Measurements from ENCODE around the gene SP6. TPM values are rescaled to one million over a fixed set of nuclear protein-coding genes. Genes with fewer than 3 reads are reported as not detected.
A peak's percentile ranks its signal among the peaks of the same experiment; 100 is the strongest.

SP6 gene
- total RNA-seq, 1 donor from 2014 or later = 0.62 TPM

DNA sequence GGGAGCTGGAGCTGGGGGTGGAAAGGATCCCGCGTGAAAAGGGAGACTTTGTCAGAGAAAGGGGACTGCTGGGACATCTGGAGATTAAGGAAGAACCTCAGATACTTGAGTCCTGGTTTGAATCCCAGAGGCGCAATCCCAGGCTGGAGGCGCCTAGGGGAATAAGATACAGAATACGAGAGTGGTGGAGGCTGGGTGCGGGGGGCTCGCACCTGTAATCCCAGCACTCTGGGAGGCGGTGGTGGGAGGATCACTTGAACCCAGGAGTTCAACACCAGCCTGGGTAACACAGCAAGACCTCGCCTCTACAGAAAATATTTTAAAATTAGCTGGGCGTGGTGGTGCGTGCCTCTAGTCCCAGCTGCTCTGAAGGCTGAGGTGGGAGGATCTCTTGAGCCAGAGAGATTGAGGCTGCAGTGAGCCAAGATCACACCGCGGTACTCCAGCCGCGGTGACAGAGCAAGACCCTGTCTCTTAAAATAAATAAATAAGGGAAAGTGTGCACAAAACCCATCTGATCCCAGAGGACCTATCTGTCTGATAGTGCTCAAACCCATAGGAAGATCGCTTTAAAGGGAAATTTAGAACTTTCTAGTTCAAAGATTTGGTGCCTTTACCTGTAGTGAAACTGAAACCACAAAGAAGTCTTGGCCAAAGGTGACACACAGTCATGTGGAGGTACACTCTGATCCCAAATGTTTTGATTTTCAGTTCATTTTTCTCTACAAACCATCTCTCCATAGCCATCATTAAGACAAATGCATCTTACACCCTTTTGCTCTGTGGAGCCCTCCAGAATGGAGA, 9.3 kb downstream of the SP6 start:
- intact Hi-C loops (cut with DNase I) = loop anchor here (10.0 kb wide), 2 partner anchors 113 to 173 kb away; partner anchors contain the start of gene PRR15L
- ATAC-seq = no peak
- DNase-seq (ENCODE audit: low spot score) = no peak

DNA sequence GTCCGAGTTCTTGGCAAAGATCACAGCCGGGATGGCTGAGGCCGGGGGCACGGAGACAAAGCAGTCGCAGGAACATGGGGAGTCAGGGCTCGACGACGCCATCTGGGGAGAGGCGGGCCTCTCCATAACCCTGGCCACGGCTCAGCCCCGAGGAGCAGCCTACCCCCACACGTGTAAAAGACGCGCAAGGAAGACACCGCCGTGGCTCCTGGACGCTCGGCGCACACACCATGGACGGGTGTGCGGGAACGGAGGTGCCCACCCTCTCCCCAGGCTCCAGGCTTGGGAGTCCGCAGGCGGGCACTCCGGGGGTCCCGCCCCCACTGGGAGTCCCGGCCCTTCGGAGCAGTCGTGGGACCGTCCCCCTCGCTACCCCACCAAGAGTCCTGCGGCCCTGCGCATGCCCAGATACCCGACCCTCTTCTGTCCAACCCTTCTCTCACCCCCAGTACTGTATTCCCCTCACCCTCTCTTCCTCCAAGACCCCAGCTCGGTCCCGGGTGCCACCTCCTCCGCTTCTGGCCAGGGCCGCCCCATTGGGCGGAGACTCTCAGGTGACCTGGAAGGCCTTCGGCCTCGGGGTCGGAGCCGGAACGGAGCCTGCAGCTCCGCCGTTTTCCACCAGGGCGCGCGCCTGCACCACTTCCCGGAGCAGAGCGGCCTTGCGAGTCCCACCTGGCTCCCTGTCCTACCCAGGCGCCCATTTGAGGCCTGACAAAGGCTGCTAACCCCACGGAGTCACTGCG, 10.0 kb downstream of the SP6 start, which contains the start of gene SCRN2:
Gene SCRN2, minus strand, starts transcription at position 532 of the 746 bp plus-strand sequence. Its CDS starts 430 bp downstream, at position 102.
- DNase-seq (ENCODE audit: low spot score) (peak; percentile 94), ATAC-seq (peak; percentile 93)
- intact Hi-C loops (cut with DNase I) = loop anchor here (10.0 kb wide), 2 partner anchors 114 to 174 kb away; partner anchors contain the start of gene PRR15L

DNA sequence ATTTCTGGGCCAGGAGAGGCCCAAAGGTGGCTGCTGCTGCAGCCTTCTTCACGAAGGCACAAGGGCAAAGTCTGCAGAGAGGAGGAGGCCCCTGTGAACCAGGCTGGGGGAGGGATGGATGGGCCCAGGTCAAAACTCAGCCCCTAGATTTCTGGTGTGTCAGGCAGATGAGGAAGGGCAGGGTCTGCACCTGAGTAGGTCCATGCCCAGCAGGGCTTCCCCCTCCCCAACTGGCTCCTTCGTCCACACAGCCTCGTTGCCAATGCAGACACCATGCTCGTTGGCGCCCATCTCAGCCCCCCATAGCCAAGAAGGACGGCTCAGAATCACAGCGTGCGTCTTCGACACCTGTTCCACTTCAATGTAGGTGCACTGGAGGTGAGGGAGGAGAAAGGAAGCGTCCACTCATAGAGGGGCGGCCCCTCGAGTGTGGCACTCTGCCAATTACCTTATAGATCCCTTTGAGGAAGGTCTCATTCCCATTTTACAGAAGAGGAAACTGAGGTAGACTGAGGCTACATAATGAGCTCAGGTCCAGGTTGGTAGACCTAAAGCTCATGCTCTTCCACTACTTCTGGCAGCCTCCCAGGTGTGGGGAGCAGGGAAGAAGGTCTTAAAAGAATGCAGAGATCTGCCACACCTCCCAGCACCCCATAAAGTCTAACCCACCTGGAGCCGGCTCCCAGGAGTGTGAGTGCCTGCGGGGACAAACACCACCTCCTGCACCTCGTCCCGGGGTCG, 10.8 kb downstream of the SP6 start:
- no peak for DNase-seq (ENCODE audit: low spot score)
- intact Hi-C loops (cut with DNase I) = loop anchor here (10.0 kb wide), 2 partner anchors 115 to 175 kb away; partner anchors contain the start of gene PRR15L

DNA sequence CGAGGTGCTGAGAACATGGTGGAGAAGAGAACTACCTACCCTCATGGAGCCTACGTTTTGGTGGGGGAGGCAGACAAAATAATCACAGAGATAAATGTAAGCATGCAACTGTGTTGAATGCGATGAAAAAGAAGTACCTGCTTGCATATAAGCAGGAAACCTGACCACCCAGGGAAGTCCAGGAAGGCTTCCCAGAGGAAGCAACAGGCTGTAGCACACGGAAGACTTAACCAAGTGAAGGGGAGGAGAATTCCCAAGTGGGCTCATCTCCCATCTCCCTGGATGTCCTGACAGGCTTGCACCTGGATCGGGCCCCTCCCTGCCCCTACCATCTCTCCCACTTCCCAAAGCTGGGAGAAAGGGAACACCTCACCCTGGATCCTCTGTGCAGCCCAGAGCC, 11.9 kb downstream of the SP6 start:
- no peak for ATAC-seq
- intact Hi-C loops (cut with DNase I) = no loop called here
- no peak for DNase-seq (ENCODE audit: low spot score)

More for the DNA sequence above, 10.8 kb downstream of the SP6 start:
- ATAC-seq = no peak

DNA sequence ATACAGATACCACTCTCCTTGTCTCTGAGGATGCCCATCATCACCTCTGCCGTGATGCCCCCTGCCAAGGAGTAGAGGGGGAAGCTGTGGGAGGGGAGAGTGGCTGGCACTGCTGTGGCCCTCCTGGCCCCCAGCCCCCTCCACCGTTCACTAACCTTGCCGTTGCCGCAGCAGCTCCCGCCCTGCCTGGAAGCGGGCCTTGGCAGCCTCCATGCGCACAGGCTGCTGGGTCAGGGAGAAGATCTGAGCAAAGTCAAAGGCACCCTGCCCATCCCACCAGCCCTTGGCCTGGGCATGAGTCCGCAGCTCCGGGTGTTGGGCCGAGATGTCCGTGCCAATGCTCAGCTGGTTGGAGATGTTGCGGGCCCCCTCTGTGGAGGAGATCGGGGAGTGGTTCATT, 12.3 kb downstream of the SP6 start:
- ATAC-seq (no peak), DNase-seq (ENCODE audit: low spot score) (no peak)
- intact Hi-C loops (cut with DNase I) = no loop called here

DNA sequence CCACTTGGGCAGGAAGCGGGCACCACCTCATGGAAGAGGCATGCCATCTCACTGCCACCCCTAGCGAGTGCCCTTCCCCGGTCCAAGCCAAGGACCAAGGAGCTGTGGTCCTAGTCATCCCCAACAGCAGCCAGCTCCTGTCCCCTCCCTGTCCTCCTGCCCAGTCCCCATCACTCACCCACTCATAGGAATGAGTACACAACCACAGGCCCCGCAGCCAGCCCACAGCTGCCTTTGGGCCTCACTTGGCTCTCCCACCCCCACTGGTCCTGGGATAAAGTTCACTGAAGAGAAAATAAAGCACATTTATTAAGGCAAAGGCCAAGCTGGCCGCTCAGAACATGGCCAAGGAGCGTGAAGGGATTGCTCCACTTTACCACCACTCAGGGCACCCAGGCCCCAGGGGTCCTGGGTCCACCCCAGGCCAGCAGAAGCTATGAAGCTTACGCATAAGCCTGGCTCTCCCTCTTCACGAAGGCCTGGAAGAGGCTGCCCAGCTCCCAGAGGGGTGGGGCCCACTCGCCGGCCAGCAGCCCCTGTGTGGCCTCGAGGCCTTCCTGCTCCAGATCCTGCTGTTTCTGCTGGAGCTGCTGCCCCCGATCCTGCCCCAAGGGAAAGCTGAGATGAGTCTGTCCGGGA, 13.4 kb downstream of the SP6 start:
- ATAC-seq = peak; percentile 12
- intact Hi-C loops (cut with DNase I) = no loop called here
- DNase-seq (ENCODE audit: low spot score) = no peak

DNA sequence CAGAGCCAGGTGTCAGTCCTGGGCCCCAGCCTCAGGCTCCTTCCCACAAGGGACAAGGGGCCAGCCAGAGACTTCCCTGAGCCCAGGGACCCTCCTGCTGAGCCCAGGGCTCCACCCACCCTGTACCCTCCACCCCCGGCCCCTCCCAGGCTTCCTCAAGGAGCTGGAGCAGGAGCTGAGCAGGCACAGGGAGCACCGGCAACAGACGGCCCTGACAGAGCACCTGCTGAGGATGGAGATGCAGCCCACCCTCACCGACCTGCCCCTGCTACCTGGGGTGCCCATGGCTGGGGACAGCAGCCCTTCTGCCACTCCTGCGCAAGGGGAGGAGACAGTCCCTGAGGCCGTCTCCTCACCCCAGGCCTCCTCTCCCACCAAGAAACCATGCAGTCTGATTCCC, 14.4 kb downstream of the SP6 start:
- DNase-seq (ENCODE audit: low spot score) = no peak
- no peak for ATAC-seq
- intact Hi-C loops (cut with DNase I) = no loop called here

DNA sequence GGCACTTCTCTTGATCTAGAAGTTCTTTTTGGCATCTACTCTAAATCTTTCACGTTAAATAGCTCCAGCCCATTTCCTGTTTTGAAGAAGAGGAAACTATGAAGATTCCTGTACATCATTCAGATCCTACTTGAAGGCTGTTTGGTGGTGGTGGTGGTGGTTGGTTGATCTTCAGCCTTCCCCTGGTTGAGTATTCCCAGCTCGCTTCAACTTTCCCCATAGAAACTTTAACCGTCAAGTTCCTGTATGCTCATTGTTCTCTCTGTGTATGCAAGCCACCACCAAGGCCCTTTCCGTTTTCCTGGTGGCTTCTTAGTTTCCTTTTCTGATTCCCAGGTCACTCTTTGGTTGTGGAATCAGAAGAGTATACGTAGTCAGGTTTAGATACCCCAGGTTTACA, 16.2 kb downstream of the SP6 start:
- ATAC-seq (no peak), DNase-seq (ENCODE audit: low spot score) (no peak)
- intact Hi-C loops (cut with DNase I) = no loop called here

DNA sequence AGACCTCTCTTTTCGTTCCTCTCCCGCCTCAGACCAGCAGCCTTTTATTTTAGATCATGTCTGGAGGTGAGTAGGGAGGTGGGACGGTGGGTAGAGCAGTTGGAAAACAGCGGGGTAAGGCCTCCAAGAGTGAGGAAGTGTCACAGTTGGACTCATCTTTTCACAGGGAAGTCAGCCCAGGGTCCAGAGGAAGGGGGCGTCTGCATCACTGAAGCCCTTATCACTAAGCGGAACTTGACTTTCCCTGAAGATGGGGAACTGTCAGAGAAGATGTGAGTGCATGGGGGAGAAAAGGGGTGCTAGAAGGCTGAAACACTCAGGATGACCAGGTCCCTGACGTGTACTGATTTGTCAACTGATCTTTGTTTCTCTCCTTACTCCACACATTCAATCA, 19.0 kb downstream of the SP6 start:
- peak; percentile 15 for ATAC-seq
- intact Hi-C loops (cut with DNase I) = no loop called here
- DNase-seq (ENCODE audit: low spot score) = no peak

DNA sequence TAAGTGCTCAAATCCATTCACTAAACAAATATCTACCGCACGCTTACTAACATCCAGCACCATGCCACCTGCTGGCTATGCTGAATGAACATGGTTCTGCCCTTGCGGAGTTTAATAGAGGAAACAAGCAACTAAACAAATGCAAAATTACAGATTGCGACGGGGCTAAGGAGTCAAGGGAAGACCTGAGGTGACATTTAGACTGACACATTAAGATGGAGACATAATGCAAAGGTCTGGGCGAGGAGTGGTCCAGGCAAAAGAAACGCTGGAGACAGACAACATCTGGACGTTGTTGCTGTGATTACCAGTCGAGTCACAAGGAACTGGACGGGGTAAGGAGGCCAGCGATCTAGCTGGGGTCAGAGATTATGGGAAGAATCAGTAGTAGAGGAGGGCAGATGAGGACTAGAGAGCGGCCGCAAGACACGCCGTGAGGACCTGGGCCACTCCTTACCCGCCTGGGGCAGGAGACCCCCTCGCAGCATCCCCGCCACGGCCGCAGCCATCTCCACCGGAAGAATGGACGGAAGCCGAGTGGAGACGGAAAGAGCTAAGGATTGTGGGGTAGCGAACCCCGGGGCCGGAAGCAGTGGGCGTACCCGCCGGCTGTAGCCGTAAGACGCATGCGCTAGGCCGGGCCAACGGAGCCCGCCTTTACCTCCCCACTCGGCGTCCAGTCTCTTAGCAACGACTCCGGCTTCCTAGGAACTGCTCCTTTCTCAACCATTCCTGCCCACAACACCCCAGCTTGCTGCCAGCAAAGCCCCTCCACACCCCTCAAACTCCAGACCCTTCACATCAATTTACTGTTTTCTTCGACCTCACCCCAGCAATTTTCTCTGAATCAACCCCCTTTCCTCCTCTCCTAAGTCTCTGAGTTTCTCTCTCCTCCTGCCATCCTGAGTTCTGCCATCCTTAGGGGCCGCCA, 19.7 kb downstream of the SP6 start, which contains the start of the genes LRRC46 and MRPL10:
Gene LRRC46, plus strand, starts transcription at position 668 of the 931 bp plus-strand sequence. CDS start 320 bp downstream, outside the sequence.
Gene MRPL10, minus strand, starts transcription at position 539 of the 931 bp plus-strand sequence. Its CDS starts 30 bp downstream, at position 509.
- DNase-seq (ENCODE audit: low spot score) (peak; percentile 96), ATAC-seq (peak; percentile 99)
- intact Hi-C loops (cut with DNase I) = no loop called here

DNA sequence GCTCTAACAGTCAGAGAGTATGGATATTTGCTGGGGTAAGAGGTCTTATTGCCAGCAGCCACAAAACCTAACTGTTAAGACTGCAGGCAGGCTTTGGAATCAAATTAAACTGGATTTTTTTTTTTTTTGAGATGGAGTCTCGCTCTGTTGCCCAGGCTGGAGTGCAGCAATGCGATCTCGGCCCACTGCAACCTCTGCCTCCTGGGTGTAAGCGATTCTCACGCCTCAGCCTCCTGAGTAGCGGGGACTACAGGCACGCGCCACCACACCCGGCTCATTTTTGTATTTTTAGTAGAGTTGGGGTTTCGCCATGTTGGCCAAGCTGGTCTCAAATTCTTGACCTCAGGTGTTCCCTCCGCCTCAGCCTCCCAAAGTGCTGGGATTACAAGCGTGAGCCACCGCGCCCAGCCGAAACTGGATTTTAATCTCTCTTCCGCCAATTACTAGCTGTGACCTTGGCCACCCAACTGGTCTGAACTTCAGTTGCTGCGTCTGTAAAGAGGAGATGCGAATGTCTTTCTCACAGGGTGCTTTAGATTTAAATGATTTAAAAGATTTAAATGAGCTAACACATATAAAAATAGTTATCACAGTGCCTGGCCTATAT, 20.5 kb downstream of the SP6 start:
- ATAC-seq (no peak), DNase-seq (ENCODE audit: low spot score) (no peak)
- intact Hi-C loops (cut with DNase I) = no loop called here

DNA sequence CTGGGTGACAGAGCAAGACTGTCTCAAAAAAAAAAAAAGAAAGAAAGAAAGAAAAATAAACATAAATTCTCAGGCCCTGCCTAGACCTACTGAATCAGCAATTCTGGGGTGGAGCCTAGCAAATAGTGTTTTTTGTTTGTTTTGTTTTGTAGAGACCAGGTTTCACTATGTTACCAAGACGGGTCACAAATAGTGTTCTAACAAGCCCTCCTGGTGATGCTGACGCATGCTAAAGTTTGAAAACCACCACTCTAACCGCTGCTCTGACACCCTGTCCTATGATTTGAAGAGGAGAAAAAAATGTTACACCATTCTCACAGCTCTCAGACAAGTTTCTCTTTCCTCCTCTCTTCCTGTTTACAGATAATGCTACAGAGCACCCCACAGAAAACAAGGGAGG, 21.1 kb downstream of the SP6 start:
- no peak for DNase-seq (ENCODE audit: low spot score)
- no peak for ATAC-seq
- intact Hi-C loops (cut with DNase I) = no loop called here

DNA sequence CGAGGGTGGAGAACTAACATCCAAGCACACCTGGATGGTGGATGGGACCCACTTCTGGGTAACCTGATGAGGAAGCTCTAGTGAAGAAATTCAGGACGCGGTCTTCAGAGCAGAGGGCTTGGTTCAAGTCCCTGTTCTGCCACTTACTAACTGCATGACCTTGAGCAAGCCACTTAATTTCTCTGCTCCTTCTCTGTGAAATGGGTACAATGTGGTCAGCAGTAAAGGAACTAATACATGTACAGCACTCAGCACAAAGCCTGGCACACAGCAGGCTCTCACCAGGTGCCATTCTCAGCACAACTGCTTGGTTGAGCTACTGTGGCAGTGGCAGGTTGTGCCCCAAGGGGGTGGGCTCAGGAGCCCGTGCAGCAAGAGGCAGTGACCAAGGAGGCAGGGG, 27.4 kb downstream of the SP6 start:
- intact Hi-C loops (cut with DNase I) = no loop called here
- no peak for ATAC-seq
- no peak for DNase-seq (ENCODE audit: low spot score)

DNA sequence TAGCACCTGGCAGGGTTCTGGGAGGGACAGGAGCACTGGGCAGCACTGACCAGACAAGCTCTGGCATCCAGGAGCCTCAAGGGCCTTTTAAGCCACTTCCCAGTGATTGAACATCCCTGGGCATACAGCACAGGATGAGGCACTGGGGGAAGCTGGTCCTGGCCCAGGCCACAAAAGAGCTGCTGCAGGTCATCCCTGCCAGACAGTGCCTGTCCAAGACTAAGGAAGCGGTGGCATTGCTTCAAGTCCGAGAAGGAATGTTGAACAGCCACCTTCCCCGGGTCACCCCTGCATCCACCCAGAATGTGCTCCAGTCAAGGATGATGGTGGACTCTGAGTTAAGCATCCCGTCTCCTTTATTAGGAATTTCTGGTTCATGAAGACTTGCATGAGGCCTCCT, 28.2 kb downstream of the SP6 start:
- intact Hi-C loops (cut with DNase I) = no loop called here
- no peak for DNase-seq (ENCODE audit: low spot score)
- ATAC-seq = no peak

DNA sequence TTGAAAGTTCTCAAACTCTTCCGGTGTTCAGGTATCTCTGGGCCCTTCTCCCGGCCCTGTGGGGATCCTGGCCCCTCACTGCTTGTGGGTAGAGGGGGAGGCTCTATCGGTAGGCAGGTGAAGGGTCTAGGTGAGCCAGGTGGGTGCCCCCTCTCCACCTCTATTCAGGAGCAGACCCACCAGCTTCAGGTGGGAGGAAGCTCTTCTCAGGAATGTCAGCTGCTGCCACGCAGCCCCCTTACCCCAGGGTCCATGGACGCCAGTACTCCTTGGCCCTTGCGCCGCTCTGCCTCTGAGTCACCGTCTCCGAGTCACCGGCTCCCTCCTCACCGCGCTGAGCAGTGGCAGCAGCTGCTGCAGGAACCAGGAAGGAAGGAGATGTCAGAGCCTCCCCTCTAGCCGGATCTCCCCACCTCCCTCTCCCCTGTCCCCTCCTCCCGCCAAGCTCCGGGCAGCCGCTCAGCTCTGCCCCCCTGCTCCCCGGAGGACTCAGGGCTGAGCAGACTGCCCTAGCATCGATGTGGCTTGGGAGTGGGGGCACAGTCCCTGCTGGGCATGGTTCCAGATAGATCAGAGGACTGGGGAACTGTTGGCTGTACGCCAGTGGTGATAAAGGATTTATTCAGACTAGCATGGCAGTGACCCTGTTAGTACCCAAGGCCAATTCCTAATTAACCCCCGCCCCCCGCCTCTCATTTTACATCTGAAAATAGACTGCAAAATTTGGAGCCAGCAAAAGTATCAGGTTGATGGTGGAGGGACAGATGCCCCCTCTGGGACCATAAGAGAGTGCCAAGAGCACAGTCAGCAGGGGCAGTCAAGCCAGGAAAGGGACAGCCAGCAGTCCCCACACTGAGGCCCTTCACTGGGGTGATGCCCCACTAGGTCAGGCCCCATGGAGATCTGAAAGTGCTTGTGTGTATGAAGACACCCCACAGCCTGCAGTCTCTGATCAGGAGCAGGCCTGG, 29.3 kb downstream of the SP6 start, which contains the start of gene OSBPL7:
Gene OSBPL7, minus strand, starts transcription at position 371 of the 968 bp plus-strand sequence. CDS start 1,516 bp downstream, outside the sequence.
- ATAC-seq = peak; percentile 89
- DNase-seq (ENCODE audit: low spot score) = peak; percentile 79
- intact Hi-C loops (cut with DNase I) = no loop called here

DNA sequence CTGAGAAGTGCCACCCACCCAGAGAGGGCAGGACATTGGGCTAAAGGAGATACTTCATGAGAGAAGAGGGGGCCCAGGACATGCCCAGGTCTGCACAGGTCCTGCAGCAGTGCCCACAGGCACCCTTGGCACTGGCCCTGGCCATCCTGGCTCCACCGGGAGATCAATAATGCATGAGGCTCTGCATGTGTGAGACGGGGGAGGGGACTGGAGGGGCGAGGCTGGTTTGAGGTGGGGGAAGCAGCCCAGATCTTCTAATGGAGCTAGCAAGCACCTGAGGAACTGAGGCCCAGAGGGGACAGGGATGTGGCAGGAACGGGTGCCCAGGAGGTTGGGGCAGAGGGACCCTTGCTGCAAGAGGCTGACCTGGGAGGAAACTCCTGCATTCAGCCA, 29.9 kb downstream of the SP6 start:
- no peak for DNase-seq (ENCODE audit: low spot score)
- intact Hi-C loops (cut with DNase I) = no loop called here
- ATAC-seq = no peak
